ENCODE measurements around the gene DNASE2. TPM values are rescaled to one million over a fixed set of nuclear protein-coding genes. Genes with fewer than 3 reads are reported as not detected.

DNASE2 gene
- total RNA-seq, 2 experiments from 2014 or later = 28.8 to 30.0 TPM

- Mint-ChIP-seq H3K4me3 (peak overlapping the region; percentile 84), H3K4me1 (peaks cover 37% of the 10 kb centered on the region), H3K36me3 (ENCODE audit: low read depth) (peaks cover 10% of the 10 kb centered on the region), H3K9me3 (peaks cover 9% of the 10 kb centered on the region), H3K27ac (peak overlapping the region; percentile 87), H3K27me3 (peaks cover 6% of the 10 kb centered on the region)
- ChIA-PET POLR2A (interaction anchor here (0.9 to 1.2 kb wide), 3 partner anchors 29 to 80 kb away, joined by 3 to 6 read pairs (median 5); partner anchors contain the start of gene CALR), CTCF (interaction anchor here (0.5 to 2.4 kb wide), 20 partner anchors 8 to 215 kb away, joined by 3 to 18 read pairs (median 4); partner anchors contain the start of genes FARSA and SYCE2)
- DNase-seq = peak; percentile 92
Measured at GRCh38 chr19:12884926-12885748, 3.9 kb upstream of the DNASE2 start.

- ChIA-PET POLR2A (interaction anchor here (0.9 to 1.2 kb wide), 3 partner anchors 30 to 81 kb away, joined by 3 to 6 read pairs (median 5); partner anchors contain the start of gene CALR), CTCF (interaction anchor here (1.0 to 2.4 kb wide), 15 partner anchors 8 to 167 kb away, joined by 3 to 18 read pairs (median 5); partner anchors contain the start of gene FARSA)
- Mint-ChIP-seq H3K4me3 (peak overlapping the region; percentile 84), H3K27ac (peak overlapping the region; percentile 87), H3K9me3 (peaks cover 9% of the 10 kb centered on the region), H3K4me1 (peaks cover 38% of the 10 kb centered on the region), H3K27me3 (peaks cover 6% of the 10 kb centered on the region), H3K36me3 (ENCODE audit: low read depth) (peaks cover 10% of the 10 kb centered on the region)
- DNase-seq = no peak
Measured at GRCh38 chr19:12884627-12884925, 3.3 kb upstream of the DNASE2 start.

GRCh38 chr19:12884202-12884601 is 3.0 kb upstream of the DNASE2 start:
- peaks cover 39% of the 10 kb centered on the region for H3K4me1 Mint-ChIP-seq
- POLR2A ChIA-PET = no interaction called here

GRCh38 chr19:12882589-12882988 is 1.3 kb upstream of the DNASE2 start:
- ChIA-PET POLR2A (interaction anchor here (0.6 kb wide), 1 partner anchor 91 kb away, joined by 3 read pairs; the partner anchor contains the start of gene JUNB), CTCF (interaction anchor here (0.7 to 2.5 kb wide), 9 partner anchors 10 to 228 kb away, joined by 3 to 14 read pairs (median 4); no protein-coding TSS in a partner anchor)
- no peak for DNase-seq
- Mint-ChIP-seq H3K27me3 (peaks cover 6% of the 10 kb centered on the region), H3K9me3 (peaks cover 9% of the 10 kb centered on the region), H3K27ac (peak overlapping the region; percentile 90), H3K4me3 (peak overlapping the region; percentile 79), H3K4me1 (peaks cover 37% of the 10 kb centered on the region), H3K36me3 (ENCODE audit: low read depth) (peaks cover 20% of the 10 kb centered on the region)

More at GRCh38 chr19:12884202-12884601, 3.0 kb upstream of the DNASE2 start:
- no peak overlapping the region for H3K4me3 Mint-ChIP-seq
- peaks cover 9% of the 10 kb centered on the region for H3K9me3 Mint-ChIP-seq
- no peak for DNase-seq
- no peak overlapping the region for H3K27ac Mint-ChIP-seq
- peaks cover 6% of the 10 kb centered on the region for H3K27me3 Mint-ChIP-seq
- CTCF ChIA-PET = interaction anchor here (1.2 to 2.5 kb wide), 11 partner anchors 8 to 166 kb away, joined by 3 to 16 read pairs (median 6); partner anchors contain the start of gene FARSA
- peaks cover 10% of the 10 kb centered on the region for H3K36me3 Mint-ChIP-seq (ENCODE audit: low read depth)

GRCh38 chr19:12880551-12881171 is 588 bp downstream of the DNASE2 start:
- POLR2A ChIA-PET = no interaction called here
- Mint-ChIP-seq H3K9me3 (peaks cover 9% of the 10 kb centered on the region), H3K4me3 (peak overlapping the region; percentile 79), H3K27ac (peak overlapping the region; percentile 90), H3K36me3 (ENCODE audit: low read depth) (peaks cover 22% of the 10 kb centered on the region), H3K27me3 (no peaks in the 10 kb centered on the region), H3K4me1 (peaks cover 31% of the 10 kb centered on the region)
- no peak for DNase-seq
- CTCF ChIA-PET = interaction anchor here (0.6 to 1.9 kb wide), 10 partner anchors 10 to 149 kb away, joined by 3 to 8 read pairs (median 4); partner anchors contain the start of gene GCDH

- Mint-ChIP-seq H3K4me3 (no peak overlapping the region), H3K27me3 (no peaks in the 10 kb centered on the region), H3K9me3 (peaks cover 5% of the 10 kb centered on the region), H3K36me3 (ENCODE audit: low read depth) (peaks cover 37% of the 10 kb centered on the region), H3K27ac (no peak overlapping the region), H3K4me1 (peaks cover 11% of the 10 kb centered on the region)
- POLR2A ChIA-PET = no interaction called here
- no peak for DNase-seq
- CTCF ChIA-PET = interaction anchor here (1.9 kb wide), 1 partner anchor 90 kb away, joined by 5 read pairs; no protein-coding TSS in a partner anchor
Measured at GRCh38 chr19:12875086-12875485, 6.2 kb downstream of the DNASE2 start.

- Mint-ChIP-seq H3K4me3 (no peak overlapping the region), H3K36me3 (ENCODE audit: low read depth) (peaks cover 37% of the 10 kb centered on the region), H3K4me1 (peaks cover 6% of the 10 kb centered on the region), H3K27ac (no peak overlapping the region), H3K9me3 (peaks cover 5% of the 10 kb centered on the region), H3K27me3 (no peaks in the 10 kb centered on the region)
- DNase-seq = no peak
- POLR2A ChIA-PET = no interaction called here
- CTCF ChIA-PET = interaction anchor here (1.0 to 2.7 kb wide), 3 partner anchors 11 to 91 kb away, joined by 3 to 16 read pairs (median 3); no protein-coding TSS in a partner anchor
Measured at GRCh38 chr19:12873891-12874745, 7.1 kb downstream of the DNASE2 start.

- no peaks in the 10 kb centered on the region for H3K27me3 Mint-ChIP-seq
- CTCF ChIA-PET = interaction anchor here (0.6 to 2.7 kb wide), 9 partner anchors 9 to 107 kb away, joined by 3 to 16 read pairs (median 3); partner anchors contain the start of genes CALR and GCDH
- H3K4me3 Mint-ChIP-seq = peak overlapping the region; percentile 44
- DNase-seq = peak; percentile 73
- peaks cover 8% of the 10 kb centered on the region for H3K4me1 Mint-ChIP-seq
- POLR2A ChIA-PET = interaction anchor here (0.6 kb wide), 1 partner anchor 9 kb away, joined by 3 read pairs; no protein-coding TSS in a partner anchor
- H3K9me3 Mint-ChIP-seq = peaks cover 5% of the 10 kb centered on the region
- peak overlapping the region; percentile 10 for H3K27ac Mint-ChIP-seq
- peaks cover 32% of the 10 kb centered on the region for H3K36me3 Mint-ChIP-seq (ENCODE audit: low read depth)
Measured at GRCh38 chr19:12872941-12873890, 8.0 kb downstream of the DNASE2 start.

- H3K4me1 Mint-ChIP-seq = peaks cover 10% of the 10 kb centered on the region
- ChIA-PET POLR2A (no interaction called here), CTCF (interaction anchor here (1.0 to 2.7 kb wide), 5 partner anchors 10 to 93 kb away, joined by 3 to 16 read pairs (median 3); partner anchors contain the start of gene GCDH)
- H3K27me3 Mint-ChIP-seq = no peaks in the 10 kb centered on the region
- H3K27ac Mint-ChIP-seq = no peak overlapping the region
- H3K9me3 Mint-ChIP-seq = peaks cover 5% of the 10 kb centered on the region
- H3K36me3 Mint-ChIP-seq (ENCODE audit: low read depth) = peaks cover 27% of the 10 kb centered on the region
- DNase-seq = no peak
- H3K4me3 Mint-ChIP-seq = no peak overlapping the region
Measured at GRCh38 chr19:12872255-12872654, 9.0 kb downstream of the DNASE2 start.

- CTCF ChIA-PET = interaction anchor here (0.8 to 2.0 kb wide), 3 partner anchors 14 to 94 kb away, joined by 3 to 5 read pairs (median 5); no protein-coding TSS in a partner anchor
- H3K4me1 Mint-ChIP-seq = peaks cover 15% of the 10 kb centered on the region
- peaks cover 5% of the 10 kb centered on the region for H3K9me3 Mint-ChIP-seq
- H3K27ac Mint-ChIP-seq = no peak overlapping the region
- peaks cover 25% of the 10 kb centered on the region for H3K36me3 Mint-ChIP-seq (ENCODE audit: low read depth)
- H3K4me3 Mint-ChIP-seq = no peak overlapping the region
- no peaks in the 10 kb centered on the region for H3K27me3 Mint-ChIP-seq
- POLR2A ChIA-PET = interaction anchor here (0.7 kb wide), 1 partner anchor 291 kb away, joined by 3 read pairs; no protein-coding TSS in a partner anchor
- DNase-seq = no peak
Measured at GRCh38 chr19:12871681-12872080, 9.6 kb downstream of the DNASE2 start.
